ENCODE data around the gene LPXN. TPM values are rescaled to one million over a fixed set of nuclear protein-coding genes. Genes with fewer than 3 reads are reported as not detected.

Gene LPXN
- total and polyA plus RNA-seq, 10 of the 15 experiments (the other 5 are each of a cell fraction or from before 2014, with no cell fraction given): 131 to 349 (median 201) TPM

GRCh38 chr11:58582437-58582836 is 6.8 kb upstream of the LPXN start (continued):
- TF ChIP-seq CEBPZ (IDR thresholded peaks at IDR 0.05; ENCODE audit: low read depth, low read length): no peak
- TF ChIP-seq NR2C1 (IDR thresholded peaks at IDR 0.05): no peak

DNA sequence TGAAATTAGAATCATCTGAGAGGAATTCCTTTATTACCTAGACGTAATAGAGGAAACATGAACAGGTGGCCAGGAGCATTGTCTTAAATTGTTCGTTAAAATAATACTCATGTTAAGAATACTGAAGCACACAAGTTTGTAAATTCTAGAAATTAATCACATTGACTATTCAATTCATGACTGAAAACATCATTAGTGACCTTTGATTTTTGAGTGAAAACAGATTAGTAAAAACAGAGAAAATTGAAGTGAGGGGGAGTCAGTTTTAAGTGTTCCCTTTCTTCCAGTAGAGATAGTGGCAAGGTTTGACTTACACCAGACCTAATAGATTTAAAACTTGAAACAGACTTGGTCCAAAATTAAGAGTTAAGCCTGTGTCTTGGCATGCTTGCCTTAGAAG is 4.7 kb upstream of the LPXN start:
- no peaks in the 10 kb centered on the region for H4K20me1 ChIP-seq (ENCODE audit: control insufficient read depth, insufficient read depth)
- H3K4me3 ChIP-seq: peak overlapping the region; percentile 82
- ChIA-PET POLR2A (no interaction called here), RAD21 (ENCODE audit: unreplicated experiment) (no interaction called here), CTCF (interaction anchor here (1.0 to 10.4 kb wide), 5 partner anchors 12 to 67 kb away, joined by 3 to 110 read pairs (median 4); no protein-coding TSS in a partner anchor), SMC1A (ENCODE audit: uncharacterized antibody, unreplicated experiment) (interaction anchor here (1.0 to 2.4 kb wide), 3 partner anchors 8 to 49 kb away, joined by 3 to 8 read pairs (median 7); no protein-coding TSS in a partner anchor)
- peaks cover 81% of the 10 kb centered on the region for H3K79me2 ChIP-seq (ENCODE audit: control insufficient read depth, insufficient read depth, low read length)
- FAIRE-seq (no peak), ATAC-seq (no peak), DNase-seq (ENCODE audit: low read depth, low spot score) (no peak)
- intact Hi-C loops (cut with micrococcal nuclease; ENCODE audit: unreplicated experiment): no loop called here
- no peak overlapping the region for H2AFZ ChIP-seq (ENCODE audit: control insufficient read depth, low read depth, low read length)
- TSS peak; percentile 47 for BruUV-seq (replicated peaks)
- H3K27me3 ChIP-seq (replicated peaks in 1 of 2; ENCODE audit: control insufficient read depth in 2 of 2, insufficient read depth in 2 of 2, low read length in 1 of 2): no peaks in the 10 kb centered on the region
- H3K4me1 ChIP-seq (ENCODE audit: control insufficient read depth, insufficient read depth, low read length): peaks cover 12% of the 10 kb centered on the region
- 0% methylated on average over 2 of the region's 2 CpGs for WGBS (ENCODE audit: insufficient coverage, insufficient replicate concordance, low lambda C conversion rate, missing lambda C conversion rate)
- no peaks in the 10 kb centered on the region for H3K9me3 ChIP-seq (replicated peaks; ENCODE audit: control insufficient read depth, insufficient read depth, low read length)
- H3K27ac ChIP-seq (ENCODE audit: control insufficient read depth, insufficient read depth): peak overlapping the region; percentile 98
- peak overlapping the region; percentile 97 for H3K9ac ChIP-seq (ENCODE audit: control insufficient read depth, insufficient read depth, low read length)
- in situ Hi-C loops (cut with MboI): loop anchor here (25.0 kb wide), 2 partner anchors 1082 to 1243 kb away; partner anchors contain the start of genes P2RX3, PATL1 and SSRP1
- H3K36me3 ChIP-seq (ENCODE audit: control insufficient read depth in 2 of 2, insufficient read depth in 2 of 2, low read length in 1 of 2): no peaks in the 10 kb centered on the region; a peak in 1 of 4 replicates
- peak overlapping the region; percentile 24 for H3K4me2 ChIP-seq (ENCODE audit: control insufficient read depth, insufficient read depth)
- TF ChIP-seq, protein P1, sequence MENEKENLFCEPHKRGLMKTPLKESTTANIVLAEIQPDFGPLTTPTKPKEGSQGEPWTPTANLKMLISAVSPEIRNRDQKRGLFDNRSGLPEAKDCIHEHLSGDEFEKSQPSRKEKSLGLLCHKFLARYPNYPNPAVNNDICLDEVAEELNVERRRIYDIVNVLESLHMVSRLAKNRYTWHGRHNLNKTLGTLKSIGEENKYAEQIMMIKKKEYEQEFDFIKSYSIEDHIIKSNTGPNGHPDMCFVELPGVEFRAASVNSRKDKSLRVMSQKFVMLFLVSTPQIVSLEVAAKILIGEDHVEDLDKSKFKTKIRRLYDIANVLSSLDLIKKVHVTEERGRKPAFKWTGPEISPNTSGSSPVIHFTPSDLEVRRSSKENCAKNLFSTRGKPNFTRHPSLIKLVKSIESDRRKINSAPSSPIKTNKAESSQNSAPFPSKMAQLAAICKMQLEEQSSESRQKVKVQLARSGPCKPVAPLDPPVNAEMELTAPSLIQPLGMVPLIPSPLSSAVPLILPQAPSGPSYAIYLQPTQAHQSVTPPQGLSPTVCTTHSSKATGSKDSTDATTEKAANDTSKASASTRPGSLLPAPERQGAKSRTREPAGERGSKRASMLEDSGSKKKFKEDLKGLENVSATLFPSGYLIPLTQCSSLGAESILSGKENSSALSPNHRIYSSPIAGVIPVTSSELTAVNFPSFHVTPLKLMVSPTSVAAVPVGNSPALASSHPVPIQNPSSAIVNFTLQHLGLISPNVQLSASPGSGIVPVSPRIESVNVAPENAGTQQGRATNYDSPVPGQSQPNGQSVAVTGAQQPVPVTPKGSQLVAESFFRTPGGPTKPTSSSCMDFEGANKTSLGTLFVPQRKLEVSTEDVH (IDR thresholded peaks at IDR 0.05; ENCODE audit: low read depth, partially characterized antibody): no peak
- TF ChIP-seq CBX5 (IDR thresholded peaks at IDR 0.05; ENCODE audit: low read depth) (no peak), ASH2L (IDR thresholded peaks at IDR 0.05; ENCODE audit: borderline replicate concordance, low read depth) (no peak), POU2F2 (IDR thresholded peaks at IDR 0.05; ENCODE audit: borderline replicate concordance, low read depth, low read length) (no peak), KAT2A (conservative IDR thresholded peaks at IDR 0.05; ENCODE audit: control insufficient read depth, low read depth, low read length) (no peak), YY1 (IDR thresholded peaks at IDR 0.05; ENCODE audit: low read depth, low read length) (no peak), MTA3 (IDR thresholded peaks at IDR 0.05; ENCODE audit: borderline replicate concordance, low read length) (no peak), BCL11A (IDR thresholded peaks at IDR 0.05; ENCODE audit: low read depth, low read length) (no peak), RBBP5 (conservative IDR thresholded peaks at IDR 0.05) (no peak), ZNF384 (IDR thresholded peaks at IDR 0.05; ENCODE audit: borderline replicate concordance, low read depth, low read length) (no peak), ESRRA (IDR thresholded peaks at IDR 0.05; ENCODE audit: low read length) (no peak)
- TF ChIP-seq, protein P2, sequence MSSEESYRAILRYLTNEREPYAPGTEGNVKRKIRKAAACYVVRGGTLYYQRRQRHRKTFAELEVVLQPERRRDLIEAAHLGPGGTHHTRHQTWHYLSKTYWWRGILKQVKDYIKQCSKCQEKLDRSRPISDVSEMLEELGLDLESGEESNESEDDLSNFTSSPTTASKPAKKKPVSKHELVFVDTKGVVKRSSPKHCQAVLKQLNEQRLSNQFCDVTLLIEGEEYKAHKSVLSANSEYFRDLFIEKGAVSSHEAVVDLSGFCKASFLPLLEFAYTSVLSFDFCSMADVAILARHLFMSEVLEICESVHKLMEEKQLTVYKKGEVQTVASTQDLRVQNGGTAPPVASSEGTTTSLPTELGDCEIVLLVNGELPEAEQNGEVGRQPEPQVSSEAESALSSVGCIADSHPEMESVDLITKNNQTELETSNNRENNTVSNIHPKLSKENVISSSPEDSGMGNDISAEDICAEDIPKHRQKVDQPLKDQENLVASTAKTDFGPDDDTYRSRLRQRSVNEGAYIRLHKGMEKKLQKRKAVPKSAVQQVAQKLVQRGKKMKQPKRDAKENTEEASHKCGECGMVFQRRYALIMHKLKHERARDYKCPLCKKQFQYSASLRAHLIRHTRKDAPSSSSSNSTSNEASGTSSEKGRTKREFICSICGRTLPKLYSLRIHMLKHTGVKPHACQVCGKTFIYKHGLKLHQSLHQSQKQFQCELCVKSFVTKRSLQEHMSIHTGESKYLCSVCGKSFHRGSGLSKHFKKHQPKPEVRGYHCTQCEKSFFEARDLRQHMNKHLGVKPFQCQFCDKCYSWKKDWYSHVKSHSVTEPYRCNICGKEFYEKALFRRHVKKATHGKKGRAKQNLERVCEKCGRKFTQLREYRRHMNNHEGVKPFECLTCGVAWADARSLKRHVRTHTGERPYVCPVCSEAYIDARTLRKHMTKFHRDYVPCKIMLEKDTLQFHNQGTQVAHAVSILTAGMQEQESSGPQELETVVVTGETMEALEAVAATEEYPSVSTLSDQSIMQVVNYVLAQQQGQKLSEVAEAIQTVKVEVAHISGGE (CRISPR knock-in tag; IDR thresholded peaks at IDR 0.05): no peak

Measured in GM12878 (cell line).